ENCODE measurements around the gene EGLN2.
"Not testable (repeated sequence)": the region's sequence is repeated elsewhere in the genome, so short reads cannot be mapped to it uniquely, and the experiment has no call there.

Gene EGLN2

GRCh38 chr19:40819479-40820234 is 20.7 kb downstream of the EGLN2 start:
- peak; percentile 89 for FAIRE-seq

GRCh38 chr19:40822161-40822560 is 23.2 kb downstream of the EGLN2 start:
- no peak for FAIRE-seq

- FAIRE-seq, result not testable (repeated sequence)
These were observed 23.9 kb downstream of the EGLN2 start for GRCh38 chr19:40822704-40823553.

- FAIRE-seq, result not testable (repeated sequence)
These were observed 25.9 kb downstream of the EGLN2 start for GRCh38 chr19:40824916-40825315.

GRCh38 chr19:40825460-40826095 is 26.6 kb downstream of the EGLN2 start:
- not testable (repeated sequence) for FAIRE-seq

- not testable (repeated sequence) for FAIRE-seq
These were observed 27.3 kb downstream of the EGLN2 start for GRCh38 chr19:40826312-40826698.

- FAIRE-seq, result not testable (repeated sequence)
These were observed 27.9 kb downstream of the EGLN2 start for GRCh38 chr19:40826699-40827385.

- no peak for FAIRE-seq
These were observed 28.6 kb downstream of the EGLN2 start for GRCh38 chr19:40827386-40828247.

GRCh38 chr19:40829205-40829604 is 30.2 kb downstream of the EGLN2 start:
- FAIRE-seq, result no peak

GRCh38 chr19:40830741-40831140 is 31.8 kb downstream of the EGLN2 start:
- not testable (repeated sequence) for FAIRE-seq

GRCh38 chr19:40831502-40832430 is 32.8 kb downstream of the EGLN2 start:
- no peak for FAIRE-seq

- FAIRE-seq, result not testable (repeated sequence)
These were observed 33.4 kb downstream of the EGLN2 start for GRCh38 chr19:40832431-40832790.

GRCh38 chr19:40833728-40834533 is 34.9 kb downstream of the EGLN2 start:
- not testable (repeated sequence) for FAIRE-seq

GRCh38 chr19:40836754-40837429 is 37.9 kb downstream of the EGLN2 start:
- FAIRE-seq, result no peak

GRCh38 chr19:40838477-40838876 is 39.5 kb downstream of the EGLN2 start:
- FAIRE-seq, result not testable (repeated sequence)

GRCh38 chr19:40842012-40842411 is 43.0 kb downstream of the EGLN2 start:
- not testable (repeated sequence) for FAIRE-seq

- FAIRE-seq, result not testable (repeated sequence)
These were observed 44.1 kb downstream of the EGLN2 start for GRCh38 chr19:40842997-40843652.

- FAIRE-seq, result not testable (repeated sequence)
These were observed 44.7 kb downstream of the EGLN2 start for GRCh38 chr19:40843653-40844052.

GRCh38 chr19:40846722-40847121 is 47.7 kb downstream of the EGLN2 start:
- not testable (repeated sequence) for FAIRE-seq

Data from G401.6 (cell line).